CD4-positive, CD25-positive, alpha-beta regulatory T cell (primary cell): ENCODE results near the gene MLLT3. TPM values are rescaled to one million over a fixed set of nuclear protein-coding genes. Genes with fewer than 3 reads are reported as not detected.

Source experiments
- ATAC-seq, 2 donors: fragments of 150-1000 bp; cut with Tn5 transposase; one replicate each; pipeline ENCODE4 v1.10.0; 2021; ENCODE audit warnings: low read depth in 2 of 2, moderate number of reproducible peaks in 2 of 2, moderate library complexity in 1 of 2
- DNase-seq, 3 donors: peaks; one replicate each; pipeline versions ENCODE4 v3.0.0 to v3.0.0-alpha.2; 2012 to 2022; ENCODE audit warnings: mixed read lengths in 1 of 3
- H3K27ac ChIP-seq: one replicate; pipeline ENCODE4 v1.7.0; 2013; ENCODE audit warnings: mild to moderate bottlenecking, low read length; ENCODE audit not compliant: insufficient read depth, poor library complexity, severe bottlenecking
- H3K27me3 ChIP-seq: one replicate; pipeline ENCODE4 v1.7.0; 2013; ENCODE audit warnings: low read length; ENCODE audit not compliant: control insufficient read depth, insufficient read depth
- H3K36me3 ChIP-seq: one replicate; pipeline ENCODE4 v1.7.0; 2013; ENCODE audit warnings: mild to moderate bottlenecking, low read length, moderate library complexity; ENCODE audit not compliant: control insufficient read depth, insufficient read depth
- H3K4me1 ChIP-seq: 2 replicates; pipeline ENCODE4 v1.7.0; 2013; ENCODE audit warnings: mild to moderate bottlenecking, low read length; ENCODE audit not compliant: insufficient read depth, control insufficient read depth, poor library complexity, severe bottlenecking
- H3K4me3 ChIP-seq: one replicate; pipeline ENCODE4 v1.7.0; 2013; ENCODE audit warnings: low read depth, mild to moderate bottlenecking, low read length, moderate library complexity
- H3K9me3 ChIP-seq, 2 experiments: 1 replicate in 1 of 2; 2 replicates in 1 of 2; pipeline ENCODE4 v1.7.0; 2013; ENCODE audit warnings: low read length in 2 of 2, mild to moderate bottlenecking in 1 of 2, moderate library complexity in 1 of 2; ENCODE audit not compliant: control insufficient read depth in 2 of 2
- H3K27ac Mint-ChIP-seq, 3 donors: one replicate each; pipeline ENCODE4 v1.8.0; 2020 to 2022; ENCODE audit warnings: mild to moderate bottlenecking in 3 of 3, mixed read lengths in 3 of 3, moderate library complexity in 2 of 3
- H3K27me3 Mint-ChIP-seq: one replicate; pipeline ENCODE4 v1.8.0; 2022; ENCODE audit warnings: mild to moderate bottlenecking, mixed read lengths
- H3K36me3 Mint-ChIP-seq: one replicate; pipeline ENCODE4 v1.8.0; 2020; ENCODE audit warnings: mixed read lengths
- H3K4me1 Mint-ChIP-seq, 4 donors: one replicate each; pipeline ENCODE4 v1.8.0; 2020 to 2022; ENCODE audit warnings: mixed read lengths in 4 of 4, mild to moderate bottlenecking in 1 of 4
- H3K4me3 Mint-ChIP-seq, 4 donors: one replicate each; pipeline ENCODE4 v1.8.0; 2020 to 2022; ENCODE audit warnings: mild to moderate bottlenecking in 4 of 4, mixed read lengths in 4 of 4, moderate library complexity in 3 of 4
- H3K9me3 Mint-ChIP-seq, 7 donors: one replicate each; pipeline ENCODE4 v1.8.0; 2020 to 2022; ENCODE audit warnings: mixed read lengths in 7 of 7, mild to moderate bottlenecking in 3 of 7, moderate library complexity in 2 of 7
- polyA plus RNA-seq, 4 donors: library from polyadenylated mRNA; unstranded; fragments of 300-500 nt; fragmentation: Illumina TruSeq; gene quantifications; one replicate each; pipeline ENCODE4 v1.2.3, GENCODE V29; 2021
- total RNA-seq: library from RNA; stranded (reverse); gene quantifications from one replicate; pipeline ENCODE4 v1.2.3, GENCODE V29; 2022

Gene MLLT3
- total and polyA plus RNA-seq, 5 donors from 2014 or later: 37.6 to 63.2 (median 51.1) TPM

DNA sequence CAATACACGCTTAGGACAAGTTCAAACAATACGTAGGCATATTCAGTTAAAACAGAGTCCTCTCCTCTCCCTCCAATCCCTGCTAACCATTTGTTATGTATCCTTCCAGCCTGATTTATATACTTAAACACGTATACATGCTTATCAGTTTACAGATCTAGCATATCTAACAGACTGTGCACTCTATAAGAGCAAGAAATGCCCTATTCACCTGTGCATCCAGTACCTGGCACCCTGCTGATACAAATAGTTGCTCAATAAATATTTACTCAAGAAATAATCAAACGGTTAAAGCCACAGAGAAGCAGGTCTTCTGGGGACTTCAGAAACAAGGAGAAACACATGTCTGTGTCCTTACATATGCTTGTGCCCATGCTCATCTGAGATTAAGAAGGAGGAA lies 55.9 kb downstream of the MLLT3 start:
- Histone ChIP-seq H3K9me3 (no peaks in the 10 kb centered on the region), H3K36me3 (no peaks in the 10 kb centered on the region), H3K4me3 (no peak overlapping the region), H3K4me1 (peaks cover 35% of the 10 kb centered on the region), H3K27me3 (no peaks in the 10 kb centered on the region), H3K27ac (no peak overlapping the region)
- no peak overlapping the region for H3K4me3 Mint-ChIP-seq
- H3K27me3 Mint-ChIP-seq: no peaks in the 10 kb centered on the region
- peak overlapping the region in 1 of 3 donors; percentile 21 for H3K27ac Mint-ChIP-seq
- no peak for DNase-seq
- no peaks in the 10 kb centered on the region for H3K9me3 Mint-ChIP-seq
- no peak for ATAC-seq
- H3K36me3 Mint-ChIP-seq: peaks cover 8% of the 10 kb centered on the region
- peaks cover 55 to 93% (median 76%) of the 10 kb centered on the region in 4 donors for H3K4me1 Mint-ChIP-seq

DNA sequence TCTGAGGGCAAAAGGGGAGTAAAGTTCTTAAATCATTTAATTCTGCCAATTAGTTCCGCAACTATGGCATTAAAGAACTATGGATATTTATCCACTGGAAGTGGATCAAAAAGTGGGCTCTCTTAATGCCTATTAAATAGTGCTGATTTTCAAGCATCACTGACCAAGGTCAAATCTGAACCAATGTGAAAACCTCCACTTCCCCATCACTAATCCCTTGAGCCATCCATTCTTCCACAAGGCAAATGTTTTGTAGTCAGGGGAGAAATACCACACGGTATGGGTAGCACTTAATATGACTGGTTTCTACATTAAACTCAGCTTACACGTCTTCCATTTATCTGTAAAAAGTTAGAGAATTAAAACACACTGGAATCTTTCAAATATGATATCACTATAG lies 57.6 kb downstream of the MLLT3 start:
- Histone ChIP-seq H3K36me3 (no peaks in the 10 kb centered on the region), H3K4me1 (peaks cover 32% of the 10 kb centered on the region), H3K4me3 (no peak overlapping the region), H3K27me3 (no peaks in the 10 kb centered on the region), H3K9me3 (no peaks in the 10 kb centered on the region), H3K27ac (no peak overlapping the region)
- peaks cover 8% of the 10 kb centered on the region for H3K36me3 Mint-ChIP-seq
- DNase-seq: no peak
- no peaks in the 10 kb centered on the region for H3K27me3 Mint-ChIP-seq
- ATAC-seq: no peak
- H3K4me1 Mint-ChIP-seq: peaks cover 54 to 94% (median 76%) of the 10 kb centered on the region in 4 donors
- H3K9me3 Mint-ChIP-seq: no peaks in the 10 kb centered on the region
- H3K4me3 Mint-ChIP-seq: no peak overlapping the region
- no peak overlapping the region for H3K27ac Mint-ChIP-seq

DNA sequence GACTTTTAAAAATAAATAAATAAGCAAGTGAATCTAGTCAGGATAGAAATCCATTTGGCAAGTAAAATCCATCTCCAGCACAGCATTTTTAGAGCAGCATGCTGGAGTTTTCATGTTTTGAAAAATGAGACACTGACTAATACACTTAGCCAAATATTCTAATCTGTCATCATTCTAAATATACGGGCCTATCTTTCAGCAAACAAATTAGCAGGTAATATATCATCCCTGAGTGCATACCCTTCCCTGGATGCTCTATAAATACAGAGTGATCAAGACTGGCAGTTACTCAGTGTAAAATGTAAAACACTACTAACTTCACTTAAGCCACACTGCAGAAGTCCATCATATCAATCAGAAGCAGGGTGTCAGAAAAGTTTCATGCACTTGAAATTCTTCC lies 58.4 kb downstream of the MLLT3 start:
- DNase-seq: no peak
- Mint-ChIP-seq H3K36me3 (peaks cover 8% of the 10 kb centered on the region), H3K4me1 (peaks cover 53 to 92% (median 73%) of the 10 kb centered on the region in 4 donors), H3K27ac (peak overlapping the region in 1 of 3 donors; percentile 13), H3K4me3 (no peak overlapping the region), H3K27me3 (no peaks in the 10 kb centered on the region), H3K9me3 (no peaks in the 10 kb centered on the region)
- H3K27ac ChIP-seq: no peak overlapping the region
- peaks cover 32% of the 10 kb centered on the region for H3K4me1 ChIP-seq
- no peak overlapping the region for H3K4me3 ChIP-seq
- H3K27me3 ChIP-seq: no peaks in the 10 kb centered on the region
- no peak for ATAC-seq
- no peaks in the 10 kb centered on the region for H3K36me3 ChIP-seq
- H3K9me3 ChIP-seq: no peaks in the 10 kb centered on the region

DNA sequence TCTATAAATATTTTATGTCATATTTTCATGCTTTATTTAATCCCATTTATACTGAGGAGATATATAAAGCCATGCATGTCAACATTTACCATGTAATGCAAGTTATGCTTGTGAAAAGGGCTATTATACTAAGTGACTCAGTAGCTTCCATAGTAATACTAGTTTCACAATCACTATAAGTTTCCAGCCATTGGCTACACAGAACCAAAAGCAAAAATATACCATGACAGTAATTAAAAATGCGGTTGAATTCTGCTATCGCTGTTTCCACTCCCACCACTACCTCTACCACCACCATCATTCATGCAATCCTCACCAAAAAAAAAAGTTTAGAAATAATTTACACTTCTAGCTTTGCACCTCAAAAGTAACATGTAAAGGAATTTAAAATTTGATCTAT lies 60.2 kb downstream of the MLLT3 start:
- DNase-seq (peak in 2 of 3 donors; percentile 14 to 66), ATAC-seq (peak; percentile 57 to 59)
- H3K36me3 ChIP-seq: no peaks in the 10 kb centered on the region

DNA sequence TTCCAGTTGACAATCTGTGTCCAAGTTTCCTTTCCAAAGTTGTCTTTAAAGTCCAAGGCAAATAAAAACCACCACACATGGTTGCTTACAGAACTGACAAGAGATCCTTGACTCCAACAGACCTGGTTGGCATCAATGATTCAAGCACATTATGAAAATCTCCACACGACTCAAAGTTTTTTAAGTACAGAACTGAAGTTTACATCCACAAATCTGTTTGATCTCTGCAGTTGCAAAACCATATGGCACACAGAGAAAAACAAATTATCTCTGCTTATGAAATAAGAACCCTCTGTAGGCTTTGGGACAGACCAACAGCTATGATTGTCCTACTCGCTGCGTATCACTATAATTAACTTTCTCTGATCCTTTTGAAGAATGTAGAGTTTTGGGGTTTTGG lies 60.8 kb downstream of the MLLT3 start:
- H3K4me1 Mint-ChIP-seq: peaks cover 51 to 94% (median 76%) of the 10 kb centered on the region in 4 donors
- H3K27ac Mint-ChIP-seq: no peak overlapping the region
- no peaks in the 10 kb centered on the region for H3K9me3 Mint-ChIP-seq
- no peak for ATAC-seq
- Histone ChIP-seq H3K4me3 (no peak overlapping the region), H3K27me3 (no peaks in the 10 kb centered on the region), H3K36me3 (no peaks in the 10 kb centered on the region), H3K27ac (no peak overlapping the region), H3K4me1 (peaks cover 23% of the 10 kb centered on the region), H3K9me3 (no peaks in the 10 kb centered on the region)
- H3K4me3 Mint-ChIP-seq: no peak overlapping the region
- H3K27me3 Mint-ChIP-seq: no peaks in the 10 kb centered on the region
- H3K36me3 Mint-ChIP-seq: peaks cover 4% of the 10 kb centered on the region
- DNase-seq: no peak

More for the DNA sequence above, 60.2 kb downstream of the MLLT3 start:
- Mint-ChIP-seq H3K9me3 (no peaks in the 10 kb centered on the region), H3K36me3 (peaks cover 4% of the 10 kb centered on the region), H3K4me3 (peak overlapping the region; percentile 13 to 39 (median 30)), H3K27me3 (no peaks in the 10 kb centered on the region), H3K4me1 (peaks cover 55 to 94% (median 78%) of the 10 kb centered on the region in 4 donors), H3K27ac (peak overlapping the region; percentile 11 to 93 (median 63))
- Histone ChIP-seq H3K4me1 (peaks cover 23% of the 10 kb centered on the region), H3K4me3 (peak overlapping the region; percentile 38), H3K27ac (no peak overlapping the region), H3K9me3 (no peaks in the 10 kb centered on the region), H3K27me3 (no peaks in the 10 kb centered on the region)

DNA sequence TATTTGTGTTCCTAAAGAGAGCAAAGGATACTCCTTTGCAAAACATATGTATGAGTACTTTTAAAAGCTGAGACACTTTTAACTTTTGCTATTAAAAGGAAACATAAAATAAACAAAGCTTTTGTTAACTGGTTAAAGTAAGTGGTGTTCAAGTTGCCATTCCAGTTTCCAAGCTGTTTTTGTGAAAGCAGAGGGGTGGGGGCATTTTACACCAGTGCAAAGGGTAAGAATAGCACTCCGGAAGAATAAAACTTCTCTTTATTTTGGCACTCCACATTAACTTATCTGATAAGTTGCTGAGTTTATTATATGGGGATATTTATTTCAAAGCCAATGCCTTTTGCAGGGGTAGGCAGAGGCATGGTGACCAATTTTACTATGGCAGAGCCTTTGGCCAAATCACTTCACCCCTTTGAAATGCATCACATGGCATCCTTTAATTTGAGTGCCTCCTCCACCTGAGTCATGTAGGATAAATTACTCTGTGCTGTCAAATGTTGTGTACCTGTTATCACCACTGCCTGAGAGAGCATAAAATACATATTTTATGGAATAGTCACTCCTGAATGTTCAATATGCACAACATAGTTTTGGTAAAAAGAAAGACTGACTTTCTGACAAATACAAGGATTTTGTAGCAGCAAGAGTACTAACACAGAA lies 62.9 kb downstream of the MLLT3 start:
- ATAC-seq (no peak), DNase-seq (no peak)
- H3K27me3 ChIP-seq: no peaks in the 10 kb centered on the region
- Mint-ChIP-seq H3K4me1 (peaks cover 55 to 90% (median 75%) of the 10 kb centered on the region in 4 donors), H3K9me3 (no peaks in the 10 kb centered on the region), H3K27me3 (no peaks in the 10 kb centered on the region), H3K4me3 (peak overlapping the region in 1 of 4 donors; percentile 22), H3K36me3 (no peaks in the 10 kb centered on the region), H3K27ac (peak overlapping the region in 1 of 3 donors; percentile 63)
- no peaks in the 10 kb centered on the region for H3K36me3 ChIP-seq
- peaks cover 37% of the 10 kb centered on the region for H3K4me1 ChIP-seq
- no peaks in the 10 kb centered on the region for H3K9me3 ChIP-seq
- no peak overlapping the region for H3K27ac ChIP-seq
- no peak overlapping the region for H3K4me3 ChIP-seq

DNA sequence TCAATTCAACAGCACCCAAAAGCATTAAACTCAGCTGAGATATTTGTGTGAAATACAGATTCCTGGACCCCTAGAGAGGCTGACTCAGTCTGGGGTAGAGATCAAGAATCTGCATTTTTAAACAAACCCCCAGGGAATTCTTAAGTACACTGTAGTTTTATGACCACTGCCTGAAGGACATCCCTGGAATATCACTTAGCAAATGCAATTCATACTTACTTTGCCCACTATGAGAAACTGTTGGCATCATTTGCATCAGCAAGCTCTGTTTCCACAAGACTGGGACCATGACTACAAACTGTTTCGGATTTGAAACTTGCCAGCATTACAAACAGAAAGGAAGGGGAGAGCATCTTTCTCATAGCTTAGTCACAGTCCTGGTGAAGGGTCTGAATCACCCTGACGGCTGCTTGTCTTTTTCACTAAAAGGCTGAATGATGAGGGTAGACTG lies 63.7 kb downstream of the MLLT3 start:
- no peaks in the 10 kb centered on the region for H3K36me3 Mint-ChIP-seq
- H3K9me3 Mint-ChIP-seq: no peaks in the 10 kb centered on the region
- no peaks in the 10 kb centered on the region for H3K27me3 Mint-ChIP-seq
- H3K4me1 Mint-ChIP-seq: peaks cover 56 to 90% (median 76%) of the 10 kb centered on the region in 4 donors
- no peaks in the 10 kb centered on the region for H3K9me3 ChIP-seq
- ATAC-seq (peak; percentile 37 to 48), DNase-seq (peak in 1 of 3 donors; percentile 47)
- H3K27me3 ChIP-seq: no peaks in the 10 kb centered on the region
- H3K4me1 ChIP-seq: peaks cover 45% of the 10 kb centered on the region
- H3K4me3 Mint-ChIP-seq: peak overlapping the region in 2 of 4 donors; percentile 2 to 28
- H3K4me3 ChIP-seq: peak overlapping the region; percentile 5
- H3K27ac Mint-ChIP-seq: peak overlapping the region; percentile 8 to 63 (median 50)
- H3K27ac ChIP-seq: no peak overlapping the region
- H3K36me3 ChIP-seq: no peaks in the 10 kb centered on the region
